Hematopoietic multipotent progenitor cell treated with erythropoietin and hydrocortisone succinate and interleukin-3 and kit ligand, for 4 days (in vitro differentiated cells): ENCODE results near the gene INPP5D.

Experiments used
- DNase-seq: peaks from one replicate; pipeline ENCODE4 v3.0.0-alpha.2; 2015

Gene INPP5D

DNA sequence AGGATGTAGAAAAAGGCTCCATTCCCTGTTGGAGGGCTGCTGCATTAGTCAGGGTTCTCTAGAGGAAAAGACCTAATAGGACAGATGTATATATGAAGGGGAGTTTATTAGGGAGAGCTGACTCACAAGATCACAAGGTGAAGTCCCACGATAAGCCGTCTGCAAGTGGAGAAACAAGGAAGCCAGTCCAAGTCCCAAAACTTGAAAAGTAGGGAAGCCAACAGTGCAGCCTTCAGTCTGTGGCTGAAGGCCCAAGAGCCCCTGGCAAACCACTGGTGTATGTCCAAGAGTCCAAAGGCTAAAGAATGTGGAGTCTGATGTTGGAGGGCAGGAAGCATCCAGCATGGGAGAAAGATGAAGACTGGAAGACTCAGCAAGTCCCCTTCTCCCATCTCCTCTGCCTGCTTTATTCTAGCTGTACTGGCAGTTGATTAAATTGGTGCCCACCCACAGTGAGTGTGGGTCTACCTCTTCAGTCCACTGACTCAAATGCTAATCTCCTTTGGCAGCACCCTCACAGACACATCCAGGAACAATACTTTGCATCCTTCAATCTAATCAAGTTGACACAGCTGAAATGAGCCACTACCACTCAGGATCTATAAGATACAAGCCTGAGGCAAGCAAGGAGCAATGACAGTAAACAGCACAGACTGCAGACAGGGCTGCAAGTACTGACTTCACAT, 161.4 kb downstream of the INPP5D start:
- peak; percentile 47 for DNase-seq

DNA sequence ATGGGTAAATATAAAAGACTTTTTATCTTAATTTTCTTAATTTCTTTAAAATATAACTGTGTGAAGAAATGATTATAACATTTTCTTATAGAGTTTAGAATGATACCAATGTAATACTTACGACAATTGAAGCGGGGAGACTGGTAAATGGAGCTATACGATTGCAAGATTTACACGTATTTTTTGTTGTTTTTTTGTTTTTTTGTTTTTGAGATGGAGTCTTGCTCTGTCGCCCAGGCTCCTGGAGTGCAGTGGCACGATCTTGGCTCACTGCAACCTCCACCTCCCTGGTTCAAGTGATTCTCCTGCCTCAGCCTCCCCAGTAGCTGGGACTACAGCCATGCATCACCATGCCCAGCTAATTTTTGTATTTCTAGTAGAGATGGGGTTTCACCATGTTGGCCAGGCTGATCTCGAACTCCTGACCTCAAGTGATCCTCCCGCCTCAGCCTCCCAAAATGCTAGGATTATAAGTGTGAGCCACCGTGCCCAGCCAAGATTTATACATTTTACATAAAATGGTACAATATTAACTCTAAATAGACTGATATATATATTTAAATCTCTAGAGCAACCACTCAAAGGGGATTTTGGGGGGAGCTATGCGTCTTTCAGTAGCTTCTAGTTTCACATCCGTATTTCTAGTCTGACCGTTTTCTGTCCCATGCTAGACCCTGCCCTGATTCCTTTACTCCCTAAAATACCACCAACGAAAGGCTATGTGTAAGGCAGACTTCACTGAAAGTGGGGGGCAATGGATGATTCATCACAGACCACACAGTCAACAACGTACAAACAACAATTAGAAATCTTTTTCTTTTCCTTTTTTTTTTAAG, 163.1 kb downstream of the INPP5D start:
- no peak for DNase-seq

DNA sequence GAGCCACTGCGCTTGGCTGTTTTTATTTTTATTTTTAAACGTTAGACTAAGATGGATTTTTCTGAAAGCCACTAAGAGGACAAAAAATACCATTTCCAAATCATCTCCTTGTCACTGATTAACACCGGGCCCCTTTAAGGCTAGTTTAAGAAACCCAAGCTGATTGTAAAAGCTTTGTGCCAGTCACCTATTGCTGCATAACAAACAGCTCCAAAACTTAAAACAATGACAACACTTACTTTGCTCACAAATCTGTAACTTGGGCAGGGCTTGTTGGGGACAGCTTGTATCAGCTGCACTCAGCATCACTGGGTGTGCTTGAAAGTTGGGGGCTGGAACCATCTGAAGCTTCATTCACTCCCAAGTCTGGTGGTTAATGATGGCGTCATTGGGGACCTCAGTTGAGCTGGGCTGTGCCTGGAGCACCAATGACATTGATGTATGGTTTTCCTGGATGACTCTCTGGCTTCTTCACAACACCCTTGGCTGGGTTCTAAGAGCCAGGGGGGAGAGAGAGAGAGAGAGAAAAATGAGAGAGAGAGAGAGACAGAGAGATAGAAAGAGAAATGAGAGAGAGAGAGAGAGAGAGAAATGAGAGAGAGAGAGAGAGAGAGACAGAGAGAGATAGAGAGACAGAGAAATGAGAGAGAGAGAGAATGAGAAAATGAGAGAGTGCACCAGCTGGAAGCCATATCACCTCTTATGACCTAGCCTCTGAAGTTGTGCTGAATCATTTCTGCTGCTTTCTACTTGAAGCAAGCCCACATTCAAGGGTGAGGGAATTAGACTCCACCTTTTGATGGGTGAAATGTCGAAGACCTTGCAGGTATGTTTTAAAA, 165.3 kb downstream of the INPP5D start:
- DNase-seq: peak; percentile 47

DNA sequence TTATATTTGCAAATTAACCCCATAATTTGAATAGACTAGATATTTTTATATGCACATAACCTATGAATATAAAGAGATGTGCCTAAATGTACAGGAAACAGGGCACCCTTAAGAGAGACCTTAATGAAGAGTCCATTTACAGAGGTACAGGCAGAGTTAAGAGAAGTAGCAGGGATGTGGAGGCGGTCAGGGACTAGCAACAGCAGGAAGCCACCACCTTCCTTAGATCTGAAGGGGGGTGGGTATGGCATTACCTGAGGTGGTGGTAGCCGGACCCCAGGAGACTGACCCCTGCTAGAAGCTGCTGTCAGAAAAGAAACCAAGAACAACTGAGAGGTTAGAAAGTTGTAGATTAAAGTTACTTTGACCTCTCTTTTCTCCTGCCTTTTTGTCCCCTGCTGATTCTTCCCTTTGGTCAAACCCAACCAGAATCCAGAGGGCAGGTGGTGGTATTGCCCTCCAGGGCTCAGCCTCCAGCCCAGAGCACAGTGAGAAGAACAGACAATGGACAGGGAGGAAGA, 166.4 kb downstream of the INPP5D start:
- no peak for DNase-seq

DNA sequence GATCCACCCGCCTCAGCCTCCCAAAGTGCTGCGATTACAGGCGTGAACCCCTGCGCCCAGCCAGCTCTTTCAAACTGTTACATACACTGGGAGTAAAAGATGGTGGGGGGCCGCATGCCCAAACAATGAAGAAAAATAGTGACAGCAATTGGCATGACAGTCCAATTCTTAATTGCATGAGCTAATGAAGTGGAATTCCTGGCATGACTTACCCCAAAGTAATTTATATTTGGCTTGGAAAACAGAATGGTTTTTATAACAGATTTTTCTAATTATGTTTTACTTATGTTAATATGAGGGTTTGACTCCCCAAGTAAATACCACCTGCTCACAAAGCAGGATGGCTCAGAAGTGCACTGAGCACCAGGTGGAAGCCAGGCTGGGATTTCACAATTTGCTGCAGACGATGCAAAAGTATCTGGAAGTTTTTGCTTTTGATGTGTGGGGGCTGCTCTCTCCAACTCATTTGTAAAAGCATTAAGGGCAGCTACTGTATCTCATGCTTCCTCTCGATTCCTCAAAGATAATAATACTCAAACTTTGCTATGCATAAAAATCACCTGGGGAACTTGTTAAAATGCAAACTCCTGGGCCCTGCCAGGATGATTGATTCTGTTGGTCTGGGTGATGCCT, 167.3 kb downstream of the INPP5D start:
- no peak for DNase-seq

DNA sequence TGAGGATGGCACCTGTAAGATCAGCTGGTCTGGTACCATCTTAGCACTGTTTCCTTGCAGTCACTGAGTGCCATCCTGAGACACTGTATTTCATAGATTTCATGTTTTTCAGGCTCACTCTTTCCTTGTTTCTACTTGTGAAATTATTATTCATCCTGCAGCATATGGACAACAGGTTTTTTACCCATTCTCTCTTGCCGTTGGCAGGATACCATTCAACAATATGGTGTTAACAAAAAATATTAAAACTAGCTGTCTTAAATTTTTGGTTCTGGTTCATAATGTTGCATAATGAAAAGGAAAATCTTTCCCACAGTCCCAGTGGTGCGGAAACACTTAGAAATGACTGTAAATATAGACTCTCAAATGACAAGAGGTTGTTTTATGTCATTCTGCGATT, 168.2 kb downstream of the INPP5D start:
- no peak for DNase-seq

DNA sequence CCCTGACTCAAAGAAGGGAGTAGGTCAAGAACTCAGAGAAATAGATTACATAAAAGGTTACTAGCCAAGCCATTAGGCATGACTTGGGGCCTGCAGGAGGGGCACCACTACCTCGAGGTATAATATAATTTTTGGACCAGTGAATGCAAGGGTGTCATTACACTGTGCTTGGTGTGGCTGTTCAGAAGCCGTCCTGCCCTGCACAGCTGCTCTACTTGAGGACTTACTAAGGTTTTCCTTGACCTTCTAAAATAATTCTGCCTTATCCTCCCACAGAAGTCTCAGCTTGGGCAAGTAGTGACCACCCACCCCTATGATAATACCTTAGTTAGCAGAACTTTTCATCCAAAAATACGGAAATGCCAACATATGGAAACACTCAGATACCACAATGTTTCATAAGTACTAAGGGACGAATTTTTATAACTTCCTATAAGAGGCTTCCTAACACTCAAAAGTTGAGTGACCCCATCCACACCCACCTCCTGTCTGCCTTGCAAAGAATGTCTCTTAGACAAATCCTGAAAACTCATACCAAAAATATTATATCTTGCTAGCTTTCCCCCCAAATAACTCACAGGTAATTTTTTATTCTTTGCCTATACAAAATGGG, 173.6 kb downstream of the INPP5D start:
- DNase-seq: no peak

DNA sequence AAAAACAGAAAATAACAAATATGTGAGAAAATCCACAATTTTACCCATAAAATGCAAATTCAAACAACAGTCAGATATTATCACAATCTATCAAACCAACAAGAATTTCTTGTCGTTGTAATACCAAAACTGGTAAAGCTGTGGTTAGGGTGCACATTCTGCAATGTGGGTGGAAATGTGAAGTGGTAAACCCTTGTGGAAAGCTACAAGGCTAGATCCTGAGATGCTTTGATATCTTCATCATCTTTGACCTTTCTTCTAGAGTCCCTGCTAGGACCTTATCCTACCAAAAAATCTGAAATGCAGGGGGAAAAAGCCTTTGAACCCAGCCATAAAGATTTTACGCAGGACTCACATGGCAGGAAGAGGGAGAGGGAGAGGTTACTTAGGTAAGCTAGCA, 174.1 kb downstream of the INPP5D start:
- DNase-seq: no peak

DNA sequence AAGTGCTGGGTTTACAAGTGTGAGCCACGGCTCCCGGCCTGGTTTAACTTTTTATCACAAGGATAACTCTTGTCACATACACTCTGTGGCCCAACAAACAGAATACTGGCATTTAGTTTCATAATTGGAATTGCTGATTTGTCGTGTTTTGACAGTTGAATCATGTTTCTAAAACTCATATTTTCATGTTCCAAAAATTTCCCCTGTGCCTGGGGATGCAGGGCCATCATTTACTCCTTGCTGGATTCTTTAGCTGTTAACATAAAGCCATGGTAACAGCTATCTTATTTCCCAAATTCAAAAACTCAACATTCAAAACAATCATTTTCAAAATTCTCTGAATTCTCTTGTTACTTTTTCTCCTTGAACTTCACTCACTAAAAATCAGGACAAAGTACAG, 174.9 kb downstream of the INPP5D start:
- DNase-seq: no peak

DNA sequence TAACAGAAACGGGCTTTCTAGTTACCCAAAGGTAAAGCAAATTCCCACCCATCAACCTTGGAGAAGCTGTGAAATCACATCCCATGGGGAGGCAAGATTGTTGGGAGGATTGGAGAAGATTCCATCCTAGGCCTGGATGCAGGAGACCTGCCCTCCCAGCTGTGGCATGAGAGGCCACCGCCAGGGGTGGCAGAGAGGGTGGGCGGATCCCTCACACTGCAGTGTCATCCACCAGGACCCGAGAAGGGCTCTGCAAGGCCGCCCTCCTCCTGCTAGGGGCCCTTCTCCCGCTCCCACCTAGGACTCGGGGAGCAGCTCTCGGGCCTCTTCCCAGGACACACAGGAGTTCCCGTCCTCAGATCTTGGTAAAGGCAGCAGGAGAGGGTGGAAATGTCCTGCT, 175.8 kb downstream of the INPP5D start:
- DNase-seq: no peak

DNA sequence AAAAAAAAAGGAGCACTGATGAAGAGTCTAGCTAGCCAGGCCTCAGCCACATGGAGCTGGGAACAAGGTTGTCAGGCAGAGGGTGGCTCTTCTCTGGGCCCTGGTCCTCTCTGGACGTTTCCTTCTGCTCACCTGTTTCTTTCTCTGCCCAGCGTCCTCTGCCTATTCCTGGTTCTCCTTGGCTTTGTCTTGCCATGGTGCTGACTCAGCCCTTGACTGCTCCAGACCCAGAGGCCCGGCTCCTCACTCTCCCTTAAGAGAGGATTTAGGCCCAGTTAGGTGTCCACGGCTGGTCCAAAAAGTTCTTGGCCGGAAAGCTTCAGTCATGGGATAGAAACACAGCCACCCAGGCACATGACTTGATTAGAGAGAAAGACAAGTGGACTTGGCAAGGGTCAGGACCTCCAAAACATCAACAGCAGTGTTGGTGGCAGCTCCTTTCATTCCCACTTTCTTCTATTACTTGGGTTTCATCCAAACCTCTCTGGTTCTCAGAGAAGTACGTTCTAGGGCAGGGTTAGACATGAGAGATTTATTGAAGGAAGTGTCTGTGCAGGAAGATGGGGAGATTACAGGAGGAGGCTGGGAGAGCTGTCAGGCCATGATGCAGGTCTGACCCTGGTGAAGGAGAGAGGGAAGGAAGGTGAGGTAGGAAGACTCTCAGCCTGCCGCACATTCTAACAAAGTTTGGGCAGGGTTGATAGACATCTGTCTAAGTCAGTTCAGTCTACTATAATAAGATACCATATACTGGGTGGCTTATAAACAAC, 176.9 kb downstream of the INPP5D start:
- no peak for DNase-seq

DNA sequence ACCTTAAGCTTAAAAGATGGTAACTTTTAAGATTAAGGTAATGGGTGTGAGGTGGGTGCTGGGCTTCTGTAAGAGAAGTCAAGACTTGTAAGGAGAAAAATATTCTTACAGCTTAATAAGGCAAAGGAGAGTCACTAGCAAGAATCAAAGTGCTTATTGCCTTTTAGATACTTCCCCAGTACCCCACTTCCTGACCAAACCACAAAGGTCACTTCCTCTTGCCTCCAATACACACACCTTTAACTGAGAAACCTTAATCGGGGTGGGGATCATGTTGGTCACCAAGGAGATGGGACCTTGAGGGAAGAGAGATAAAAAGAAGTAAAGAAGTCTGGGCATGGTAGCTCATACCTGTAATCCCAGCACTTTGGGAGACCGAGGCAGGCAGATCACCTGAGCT, 180.8 kb downstream of the INPP5D start:
- DNase-seq: peak; percentile 43

DNA sequence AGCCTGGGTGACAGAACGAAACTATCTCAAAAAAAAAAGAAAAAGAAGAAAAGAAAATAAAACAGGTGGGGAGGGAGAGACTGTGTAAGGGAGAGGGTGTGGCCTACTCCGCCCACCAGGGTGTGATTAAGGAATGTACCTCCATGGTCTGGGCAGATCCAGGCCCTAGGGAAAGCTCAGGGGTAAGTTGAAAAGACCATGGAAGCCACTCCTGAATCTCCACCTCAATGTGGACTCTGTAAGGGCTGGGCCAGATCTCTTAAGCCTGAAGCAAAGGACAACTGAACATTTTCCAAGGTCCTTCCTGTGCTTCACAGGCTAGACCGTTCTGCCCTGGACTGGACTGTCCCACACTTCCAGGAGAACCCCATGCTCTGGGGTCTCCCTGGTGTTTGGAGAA, 181.7 kb downstream of the INPP5D start:
- DNase-seq: no peak

DNA sequence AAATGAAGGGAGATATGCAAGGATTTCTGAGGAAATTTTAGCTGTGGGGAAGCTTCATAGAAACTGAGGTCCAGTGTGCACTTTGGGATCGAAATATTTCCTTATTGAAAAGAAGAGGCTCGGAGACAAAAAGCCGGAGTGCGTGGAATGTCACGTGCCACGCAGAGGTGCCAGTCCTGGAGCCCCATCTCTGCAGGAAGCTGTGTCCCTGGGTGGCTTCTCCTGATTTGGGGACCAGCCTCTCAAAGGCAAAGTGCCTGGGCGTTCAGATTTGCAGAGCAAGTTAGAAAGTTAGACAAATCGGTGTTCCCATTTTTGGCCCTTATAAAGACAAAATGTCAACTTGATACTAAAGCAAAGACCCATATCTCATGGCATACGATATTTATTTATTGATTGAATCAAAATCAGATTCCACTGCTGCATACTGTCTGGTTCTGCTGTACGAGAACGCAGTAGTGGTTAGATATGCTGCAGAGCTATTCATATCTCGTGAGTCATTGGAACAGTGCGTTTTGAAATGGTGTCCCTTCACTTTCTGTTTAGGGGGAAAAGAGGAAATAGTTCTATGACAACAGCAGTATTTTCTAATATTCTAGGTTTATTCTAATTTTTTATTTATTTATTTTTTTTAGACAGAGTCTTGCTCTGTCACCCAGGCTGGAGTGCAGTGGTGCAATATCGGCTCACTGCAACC, 182.2 kb downstream of the INPP5D start:
- DNase-seq: peak; percentile 78

DNA sequence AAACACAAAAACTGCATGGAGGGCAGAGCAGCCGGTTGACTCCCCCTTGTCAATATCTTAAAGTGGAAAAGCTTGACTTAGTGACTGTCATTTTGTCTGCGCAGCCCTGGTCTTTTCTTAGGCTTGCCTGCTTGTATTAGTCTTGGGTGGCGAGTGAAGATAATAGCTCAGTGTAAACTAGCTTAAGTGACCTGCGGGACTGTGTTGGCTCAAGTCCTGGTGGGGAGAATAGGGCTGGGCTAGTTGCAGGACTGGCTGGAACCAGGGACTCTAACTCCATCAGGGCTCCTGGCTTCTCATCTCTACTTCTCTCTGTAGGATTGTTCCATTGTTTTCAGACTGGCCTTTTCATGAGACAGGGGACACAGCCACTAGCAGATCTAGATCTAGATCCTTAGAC, 183.2 kb downstream of the INPP5D start:
- DNase-seq: no peak

DNA sequence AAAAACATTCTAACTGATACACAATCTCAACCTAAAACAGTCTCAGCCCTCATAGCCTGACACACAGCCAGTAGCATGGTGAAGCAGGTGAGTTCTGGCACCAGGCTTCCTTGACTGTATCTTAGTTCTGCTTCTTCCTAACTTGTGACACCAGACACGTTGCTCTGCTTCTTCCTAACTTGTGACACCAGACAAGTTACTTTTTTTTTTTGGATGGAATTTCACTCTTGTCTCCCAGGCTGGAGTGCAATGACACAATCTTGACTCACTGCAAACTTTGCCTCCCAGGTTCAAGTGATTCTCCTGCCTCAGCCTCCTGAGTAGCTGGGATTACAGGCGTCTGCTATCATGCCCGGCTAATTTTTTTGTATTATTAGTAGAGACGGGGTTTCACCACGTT, 184.7 kb downstream of the INPP5D start:
- DNase-seq: no peak

DNA sequence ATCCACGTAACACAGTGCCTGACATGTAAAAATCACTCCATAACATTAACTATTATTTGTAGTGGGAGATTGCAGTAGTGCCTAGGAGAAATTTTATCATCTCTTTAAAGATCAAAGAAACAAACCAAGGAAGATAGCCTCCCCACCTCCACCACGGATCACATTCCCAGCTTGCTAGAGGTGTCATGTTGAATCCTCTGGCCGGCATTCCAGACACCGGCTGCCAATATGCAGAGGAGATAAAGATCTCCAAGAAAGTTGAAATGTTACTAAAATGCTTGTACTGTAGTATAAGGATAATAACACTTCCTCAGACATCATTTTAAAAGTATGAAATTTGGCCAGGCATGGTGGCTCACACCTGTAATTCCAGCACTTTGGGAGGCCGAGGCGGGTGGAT, 185.3 kb downstream of the INPP5D start:
- DNase-seq: no peak

DNA sequence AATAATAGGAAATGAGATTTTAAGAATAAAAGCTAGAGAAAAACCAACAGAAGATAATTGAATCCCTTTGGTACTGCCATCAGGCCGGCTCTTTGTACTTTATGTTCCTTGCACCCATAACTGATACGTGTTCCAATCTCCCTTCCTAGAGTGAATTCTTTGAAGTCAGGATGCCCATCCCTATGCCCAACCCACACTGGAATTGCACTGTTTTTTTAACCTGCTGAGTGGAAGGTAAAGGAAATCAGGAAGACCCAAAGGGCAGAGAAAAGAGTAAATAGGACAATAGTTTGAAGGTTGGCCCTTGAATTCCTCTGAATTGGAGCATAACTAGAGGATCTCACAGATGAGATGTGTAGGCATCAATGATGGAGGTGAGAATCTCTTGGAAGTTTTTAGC, 187.0 kb downstream of the INPP5D start:
- no peak for DNase-seq

DNA sequence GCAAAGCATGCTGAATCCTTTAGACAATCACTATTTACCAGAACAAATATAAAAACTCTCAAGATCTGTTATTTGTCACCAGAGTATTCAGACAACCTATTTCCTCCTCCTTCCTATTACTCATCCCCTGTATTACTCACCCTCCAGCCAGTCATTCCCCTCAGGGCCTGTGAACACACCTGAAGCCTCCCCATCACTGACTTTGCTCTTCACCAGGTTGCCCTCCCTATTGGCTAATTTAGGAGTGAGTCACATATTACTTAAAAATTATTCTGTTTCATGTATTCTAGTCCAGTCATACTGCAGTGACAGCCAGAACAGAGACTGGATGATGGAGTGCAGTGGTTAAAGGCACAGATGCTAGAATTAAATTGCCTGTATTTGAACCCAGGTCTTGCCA, 187.6 kb downstream of the INPP5D start:
- no peak for DNase-seq

DNA sequence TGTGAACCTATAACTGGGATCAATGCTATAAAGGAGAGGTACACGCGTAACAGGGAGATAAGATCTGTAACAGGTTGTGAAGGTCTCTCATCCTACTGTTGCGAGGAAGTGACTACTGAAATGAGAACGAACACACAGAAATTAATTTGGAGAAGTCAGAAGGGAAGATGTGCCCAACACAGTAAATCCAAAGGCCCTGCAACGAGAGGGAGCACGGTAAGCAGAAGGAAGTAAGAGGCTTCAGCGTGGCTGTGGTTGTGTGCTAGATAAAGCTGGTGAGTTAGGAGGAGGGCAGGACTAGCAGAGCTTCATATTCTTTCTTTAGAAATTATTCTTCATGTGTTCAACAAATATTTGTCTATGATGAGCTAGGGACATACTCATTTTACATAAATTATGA, 188.9 kb downstream of the INPP5D start:
- peak; percentile 84 for DNase-seq

DNA sequence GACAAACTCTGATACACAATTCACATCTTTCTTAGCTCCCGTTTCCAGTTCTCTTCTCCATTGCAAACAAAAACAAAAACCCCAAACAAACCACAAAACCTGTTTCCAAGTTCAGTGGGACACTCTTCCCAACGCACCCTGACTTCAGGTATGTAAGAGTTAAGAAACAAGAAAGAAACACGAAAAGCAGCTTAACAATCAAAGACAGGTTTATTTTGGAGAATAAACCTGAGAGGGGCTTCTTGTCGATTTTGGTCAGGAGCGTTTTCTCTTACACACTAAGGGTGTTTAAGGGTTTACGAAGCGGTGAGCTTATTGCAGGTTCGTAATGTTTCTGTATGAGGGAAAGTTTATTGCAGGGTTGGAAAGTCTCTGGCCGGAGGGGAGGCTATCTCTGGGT, 190.4 kb downstream of the INPP5D start:
- DNase-seq: no peak
